ENCODE results near the gene UBE2U.

DNA sequence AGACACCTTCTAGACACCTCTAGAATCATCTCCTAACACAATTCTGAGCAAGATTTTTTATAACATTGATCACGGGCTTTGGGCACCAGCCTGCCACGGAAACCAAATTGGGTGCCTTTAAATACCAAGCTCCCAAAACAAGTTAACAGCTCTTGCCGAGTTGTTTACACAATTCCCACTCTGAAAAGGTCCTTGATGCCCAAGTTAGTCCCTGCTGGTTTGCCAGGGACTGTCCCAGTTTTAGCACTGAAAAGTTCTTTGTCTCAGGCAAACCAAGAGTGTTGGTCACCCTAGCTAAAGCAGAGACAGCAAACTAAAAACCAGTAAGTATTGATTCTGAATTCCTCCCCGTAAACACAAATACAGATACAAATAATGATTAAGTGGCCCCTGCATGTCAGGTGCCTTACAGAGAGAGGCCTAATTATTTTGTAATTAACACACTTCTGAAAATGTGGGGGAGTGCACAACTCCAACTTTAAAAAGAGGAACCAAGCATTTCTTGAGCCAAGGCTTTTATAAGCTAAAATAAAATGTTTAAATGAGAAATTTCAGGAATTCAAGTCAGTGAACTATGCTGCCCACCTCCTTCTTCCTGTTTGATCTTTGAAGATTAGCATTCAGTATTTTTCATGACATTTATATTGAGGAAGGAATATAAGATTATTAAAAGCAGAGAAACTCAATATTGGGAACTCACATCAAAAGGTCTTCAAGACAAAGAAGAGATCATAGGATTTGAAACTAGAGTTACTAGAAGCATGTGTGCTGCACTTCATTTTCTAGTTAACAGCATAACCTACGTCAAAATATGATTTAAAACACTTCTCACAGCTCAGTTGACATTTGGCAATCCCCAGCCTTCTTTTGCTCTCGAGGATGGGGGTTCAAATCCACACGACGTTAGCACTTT lies 9.0 kb upstream of the UBE2U start:
- TF ChIP-seq CTCF (IDR thresholded peaks at IDR 0.05) (no peak), POLR2A (IDR thresholded peaks at IDR 0.05) (no peak)
